Small intestine (tissue), 7 donors: ENCODE results near the gene FCER2. TPM values are rescaled to one million over a fixed set of nuclear protein-coding genes. Genes with fewer than 3 reads are reported as not detected.

Source experiments
- DNase-seq, 2 donors: peaks; one replicate each; pipeline versions ENCODE4 v3.0.0 to v3.0.0-alpha.2; 2013
- FAIRE-seq: peaks from 2 replicates; lab custom pipeline; 2012; peaks lifted over from hg19 to GRCh38; lab: Jason Lieb, UNC
- H3K27ac ChIP-seq, 3 donors: one replicate each; pipeline ENCODE4 v1.5.1; 2013; ENCODE audit warnings: low read length in 2 of 3, mild to moderate bottlenecking in 2 of 3, control low read depth in 1 of 3, inconsistent platforms in 1 of 3, low read depth in 1 of 3, moderate library complexity in 1 of 3
- H3K27me3 ChIP-seq, 3 donors: one replicate each; pipeline ENCODE4 v1.6.1; 2013; ENCODE audit warnings: low read length in 3 of 3, inconsistent platforms in 1 of 3; ENCODE audit not compliant: control insufficient read depth in 3 of 3, insufficient read depth in 3 of 3
- H3K36me3 ChIP-seq, 3 donors: one replicate each; pipeline ENCODE4 v1.6.1; 2013; ENCODE audit warnings: low read length in 3 of 3, inconsistent platforms in 1 of 3, low read depth in 1 of 3, mild to moderate bottlenecking in 1 of 3, moderate library complexity in 1 of 3; ENCODE audit not compliant: control insufficient read depth in 3 of 3, insufficient read depth in 2 of 3
- H3K4me1 ChIP-seq, 3 donors: one replicate each; pipeline ENCODE4 v1.6.1; 2013; ENCODE audit warnings: low read length in 2 of 3, inconsistent platforms in 1 of 3, low read depth in 1 of 3, mild to moderate bottlenecking in 1 of 3, moderate library complexity in 1 of 3; ENCODE audit not compliant: control insufficient read depth in 3 of 3, insufficient read depth in 2 of 3
- H3K4me3 ChIP-seq, 3 donors: one replicate each; pipeline ENCODE4 v1.5.1; 2013; ENCODE audit warnings: low read length in 3 of 3, control low read depth in 1 of 3, inconsistent platforms in 1 of 3, low read depth in 1 of 3, mild to moderate bottlenecking in 1 of 3, moderate library complexity in 1 of 3
- H3K9me3 ChIP-seq, 2 donors: one replicate each; pipeline ENCODE4 v1.6.1; 2013; ENCODE audit warnings: low read depth in 1 of 2, low read length in 1 of 2; ENCODE audit not compliant: control insufficient read depth in 2 of 2, insufficient read depth in 1 of 2
- WGBS, 3 donors: extraction: QIAGEN DNeasy Blood & Tissue Kit; methylation state at CpG; one replicate each; pipeline ENCODE4 v1.1.7; 2013; 5-methylcytosine and 5-hydroxymethylcytosine counted together
- polyA plus RNA-seq, 4 donors: library from polyadenylated mRNA; stranded (reverse) in 3 of 4; unstranded in 1 of 4; fragments of 200-250 nt in 3 of 4; fragments of 120-200 nt in 1 of 4; gene quantifications; one replicate each; pipeline versions ENCODE4 v1.2.1 to v1.2.3, GENCODE V29; 2013
- donor health status: healthy with polysubstance abuse.
- donor health status: control.
- donor health status: control.
- donor health status: Bipolar disorder and iron deficiency.
- donor health status: healthy.

FCER2 gene
- polyA plus RNA-seq, 4 donors, result 0.27 to 0.90 TPM; not detected in 2

GRCh38 chr19:7744199-7744786, 42.4 kb upstream of the FCER2 start:
- H3K4me3 ChIP-seq, result no peak overlapping the region
- DNase-seq, result no peak
- H3K36me3 ChIP-seq, result no peaks in the 10 kb centered on the region
- no peak for FAIRE-seq
- no peaks in the 10 kb centered on the region for H3K27me3 ChIP-seq
- WGBS, 3 donors, result 58 to 67% (median 59%) methylated on average over 5 of the region's 5 CpGs
- no peaks in the 10 kb centered on the region for H3K9me3 ChIP-seq
- H3K27ac ChIP-seq, result no peak overlapping the region
- no peaks in the 10 kb centered on the region for H3K4me1 ChIP-seq

GRCh38 chr19:7743425-7743841, 41.5 kb upstream of the FCER2 start:
- H3K9me3 ChIP-seq, result no peaks in the 10 kb centered on the region
- H3K27ac ChIP-seq, result no peak overlapping the region
- WGBS, 3 donors, result 58 to 68% (median 66%) methylated on average over 2 of the region's 2 CpGs
- H3K27me3 ChIP-seq, result no peaks in the 10 kb centered on the region
- FAIRE-seq (no peak), DNase-seq (no peak)
- no peaks in the 10 kb centered on the region for H3K36me3 ChIP-seq
- no peaks in the 10 kb centered on the region for H3K4me1 ChIP-seq
- H3K4me3 ChIP-seq, result no peak overlapping the region

GRCh38 chr19:7742991-7743390, 41.1 kb upstream of the FCER2 start:
- WGBS, 3 donors, result 79 to 82% (median 81%) methylated on average over 11 of the region's 11 CpGs
- H3K4me3 ChIP-seq, result no peak overlapping the region
- H3K36me3 ChIP-seq, result no peaks in the 10 kb centered on the region
- H3K9me3 ChIP-seq, result no peaks in the 10 kb centered on the region
- H3K27ac ChIP-seq, result no peak overlapping the region
- FAIRE-seq (no peak), DNase-seq (no peak)
- no peaks in the 10 kb centered on the region for H3K4me1 ChIP-seq
- no peaks in the 10 kb centered on the region for H3K27me3 ChIP-seq

- 62 to 75% (median 68%) methylated on average over 2 of the region's 2 CpGs for WGBS, 3 donors
- FAIRE-seq, result no peak
Observed at GRCh38 chr19:7742575-7742974, 40.6 kb upstream of the FCER2 start.

GRCh38 chr19:7740682-7741054, 38.7 kb upstream of the FCER2 start:
- DNase-seq, result no peak
- no peak for FAIRE-seq

More at GRCh38 chr19:7742575-7742974, 40.6 kb upstream of the FCER2 start:
- H3K36me3 ChIP-seq, result no peaks in the 10 kb centered on the region
- no peak for DNase-seq
- no peaks in the 10 kb centered on the region for H3K27me3 ChIP-seq
- H3K4me3 ChIP-seq, result no peak overlapping the region
- H3K9me3 ChIP-seq, result no peaks in the 10 kb centered on the region
- no peaks in the 10 kb centered on the region for H3K4me1 ChIP-seq
- no peak overlapping the region for H3K27ac ChIP-seq

GRCh38 chr19:7739801-7740681, 38.1 kb upstream of the FCER2 start:
- no peaks in the 10 kb centered on the region for H3K36me3 ChIP-seq
- no peak overlapping the region for H3K4me3 ChIP-seq
- FAIRE-seq, result no peak
- H3K9me3 ChIP-seq, result no peaks in the 10 kb centered on the region
- no peaks in the 10 kb centered on the region for H3K4me1 ChIP-seq
- peaks cover 0 to 4% (median 0%) of the 10 kb centered on the region in 3 donors for H3K27me3 ChIP-seq
- DNase-seq, result no peak
- H3K27ac ChIP-seq, result peak overlapping the region in 1 of 3 donors; percentile 42
- 75 to 81% (median 79%) methylated on average over 19 of the region's 19 CpGs for WGBS, 3 donors

More at GRCh38 chr19:7740682-7741054, 38.7 kb upstream of the FCER2 start:
- 73 to 85% (median 75%) methylated on average over 6 of the region's 6 CpGs for WGBS, 3 donors
- no peaks in the 10 kb centered on the region for H3K9me3 ChIP-seq
- peaks cover 0 to 4% (median 0%) of the 10 kb centered on the region in 3 donors for H3K27me3 ChIP-seq
- H3K4me3 ChIP-seq, result no peak overlapping the region
- H3K36me3 ChIP-seq, result no peaks in the 10 kb centered on the region
- H3K4me1 ChIP-seq, result no peaks in the 10 kb centered on the region
- H3K27ac ChIP-seq, result no peak overlapping the region

GRCh38 chr19:7739211-7739755, 37.4 kb upstream of the FCER2 start:
- Histone ChIP-seq H3K9me3 (no peaks in the 10 kb centered on the region), H3K36me3 (no peaks in the 10 kb centered on the region), H3K27ac (no peak overlapping the region), H3K4me3 (no peak overlapping the region), H3K27me3 (peaks cover 0 to 4% (median 0%) of the 10 kb centered on the region in 3 donors), H3K4me1 (no peaks in the 10 kb centered on the region)
- WGBS, 3 donors, result 42 to 57% (median 42%) methylated on average over 2 of the region's 2 CpGs
- FAIRE-seq (no peak), DNase-seq (no peak)

- no peak overlapping the region for H3K27ac ChIP-seq
- H3K36me3 ChIP-seq, result no peaks in the 10 kb centered on the region
- H3K27me3 ChIP-seq, result peaks cover 0 to 4% (median 0%) of the 10 kb centered on the region in 3 donors
- FAIRE-seq (no peak), DNase-seq (no peak)
- no peak overlapping the region for H3K4me3 ChIP-seq
- no peaks in the 10 kb centered on the region for H3K4me1 ChIP-seq
- WGBS, 3 donors, result 71 to 79% (median 76%) methylated on average over 7 of the region's 7 CpGs
- H3K9me3 ChIP-seq, result no peaks in the 10 kb centered on the region
Observed at GRCh38 chr19:7738023-7738422, 36.1 kb upstream of the FCER2 start.
